Neural cell (in vitro differentiated cells): ENCODE measurements around the gene HOGA1. TPM values are rescaled to one million over a fixed set of nuclear protein-coding genes. Genes with fewer than 3 reads are reported as not detected.

Experiments
- H2AFZ ChIP-seq: fragments of 200-600, 300-800 bp; sonication (generic), shearing (Covaris generic); 2 replicates; pipeline ENCODE4 v1.6.0; 2014; ENCODE audit warnings: low read depth, mild to moderate bottlenecking, antibody characterized with exemption, low read length, moderate library complexity
- H3F3A ChIP-seq: fragments of 200-600 bp; shearing (Covaris generic); 2 replicates; pipeline ENCODE4 v1.6.1; 2016; ENCODE audit warnings: mild to moderate bottlenecking, moderate library complexity, mixed read lengths, antibody characterized with exemption, low read length; ENCODE audit not compliant: insufficient read depth, poor library complexity, severe bottlenecking
- H3K27ac ChIP-seq: fragments of 200-600, 300-800 bp; sonication (generic), shearing (Covaris generic); 2 replicates; pipeline ENCODE4 v1.5.1; 2014; ENCODE audit warnings: mild to moderate bottlenecking, low read length, moderate library complexity
- H3K27me3 ChIP-seq: fragments of 300-800, 200-600 bp; sonication (generic), shearing (Covaris generic); 2 replicates; pipeline ENCODE4 v1.6.0; 2014; ENCODE audit warnings: mild to moderate bottlenecking, low read depth, low read length, moderate library complexity; ENCODE audit not compliant: insufficient read depth
- H3K36me3 ChIP-seq: fragments of 300-800, 200-600 bp; sonication (generic), shearing (Covaris generic); 2 replicates; pipeline ENCODE4 v1.5.1; 2014; ENCODE audit warnings: mild to moderate bottlenecking, antibody characterized with exemption, low read length, moderate library complexity; ENCODE audit not compliant: insufficient read depth
- H3K4me2 ChIP-seq: fragments of 300-800, 200-600 bp; sonication (generic), shearing (Covaris generic); 2 replicates; pipeline ENCODE4 v1.6.0; 2014; ENCODE audit warnings: mild to moderate bottlenecking, low read length
- H3K4me3 ChIP-seq: fragments of 300-800, 200-600 bp; sonication (generic), shearing (Covaris generic); 2 replicates; pipeline ENCODE4 v1.5.1; 2014; ENCODE audit warnings: mild to moderate bottlenecking, low read length, moderate library complexity
- H3K79me2 ChIP-seq: fragments of 200-600 bp; shearing (Covaris generic); replicated peaks from 2 replicates; pipeline ENCODE4 v1.6.0; 2014; ENCODE audit warnings: mild to moderate bottlenecking, low read length, moderate library complexity; ENCODE audit not compliant: insufficient read depth
- H3K9ac ChIP-seq: fragments of 300-800, 200-600 bp; sonication (generic), shearing (Covaris generic); 2 replicates; pipeline ENCODE4 v1.6.1; 2016; ENCODE audit warnings: mild to moderate bottlenecking, low read length, mixed read lengths
- H3K9me2 ChIP-seq: fragments of 200-600 bp; shearing (Covaris generic); 2 replicates; pipeline ENCODE4 v1.6.1; 2016; ENCODE audit warnings: mild to moderate bottlenecking, low read length, mixed read lengths; ENCODE audit not compliant: insufficient read depth
- H3K9me3 ChIP-seq: fragments of 200-600, 300-800 bp; sonication (generic), shearing (Covaris generic); 2 replicates; pipeline ENCODE4 v1.6.1; 2016; ENCODE audit warnings: mild to moderate bottlenecking, mixed run types, low read length, moderate library complexity, mixed read lengths
- H4K20me1 ChIP-seq: fragments of 200-600 bp; shearing (Covaris generic); 2 replicates; pipeline ENCODE4 v1.6.1; 2016; ENCODE audit warnings: mild to moderate bottlenecking, mixed run types; ENCODE audit not compliant: insufficient read depth
- EP300 ChIP-seq: fragments of 450-650 bp; conservative IDR thresholded peaks from 2 replicates; pipeline ENCODE4 v1.6.1; 2014; ENCODE audit warnings: antibody characterized with exemption, mild to moderate bottlenecking, moderate library complexity; ENCODE audit not compliant: poor library complexity, severe bottlenecking
- EZH2 ChIP-seq: fragments of 200-600, 300-800 bp; shearing (Covaris generic), sonication (generic); IDR thresholded peaks from 2 replicates; pipeline ENCODE4 v1.6.1; 2014; ENCODE audit warnings: antibody characterized with exemption, low read length, borderline replicate concordance, mild to moderate bottlenecking; ENCODE audit not compliant: insufficient read depth, poor library complexity, severe bottlenecking
- MXI1 ChIP-seq: fragments of 450-650 bp; conservative IDR thresholded peaks from 2 replicates; pipeline ENCODE4 v1.6.1; 2014; ENCODE audit warnings: antibody characterized with exemption, mild to moderate bottlenecking; ENCODE audit not compliant: poor library complexity, severe bottlenecking
- POLR2AphosphoS5 ChIP-seq: IDR thresholded peaks from 2 replicates; pipeline ENCODE4 v1.6.1; 2012
- RAD21 ChIP-seq: fragments of 450-650 bp; conservative IDR thresholded peaks from 2 replicates; pipeline ENCODE4 v1.6.1; 2014; ENCODE audit warnings: antibody characterized with exemption, mild to moderate bottlenecking, moderate library complexity
- SMC3 ChIP-seq: fragments of 450-650 bp; conservative IDR thresholded peaks from 2 replicates; pipeline ENCODE4 v1.6.1; 2014; ENCODE audit warnings: antibody characterized with exemption, mild to moderate bottlenecking, moderate library complexity; ENCODE audit not compliant: poor library complexity
- TAF1 ChIP-seq: IDR thresholded peaks from 2 replicates; pipeline ENCODE4 v1.6.1; 2012; ENCODE audit warnings: low read depth
- polyA plus RNA-seq: library from polyadenylated mRNA; depleted of rRNA; stranded (reverse); fragments of >200 nt; gene quantifications from 2 replicates; pipeline ENCODE4 v1.2.3, GENCODE V29; 2014
- TF ChIP-seq, protein P1 (sequence below): IDR thresholded peaks from 2 replicates; pipeline ENCODE4 v1.6.1; 2012; ENCODE audit warnings: borderline replicate concordance
- TF ChIP-seq, protein P2 (sequence below): fragments of 450-650 bp; IDR thresholded peaks from 2 replicates; pipeline ENCODE4 v1.5.1; 2014; ENCODE audit warnings: antibody characterized with exemption, mild to moderate bottlenecking, moderate library complexity; ENCODE audit not compliant: poor library complexity, severe bottlenecking

The HOGA1 gene
- polyA plus RNA-seq, 1 donor from 2014 or later, result not detected

DNA sequence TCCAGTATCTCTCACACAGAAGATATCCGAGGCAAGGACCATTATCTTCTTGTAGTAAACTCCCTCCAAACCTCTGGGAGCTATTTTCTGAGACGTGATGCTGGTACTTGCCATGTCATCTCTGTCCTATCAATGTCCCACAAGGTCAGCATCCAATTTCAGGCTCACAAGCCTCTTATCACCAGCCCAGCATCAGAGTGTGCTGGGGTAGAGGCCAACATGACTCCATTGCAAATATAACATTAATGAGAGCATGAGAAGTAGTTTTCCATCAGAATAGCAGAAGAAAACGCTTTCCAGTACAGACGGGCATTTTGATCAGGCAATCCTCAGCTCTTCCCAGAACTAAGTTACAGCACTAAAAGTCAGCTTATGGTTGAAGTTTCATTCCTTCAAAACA is 43.5 kb downstream of the HOGA1 start:
- Histone ChIP-seq H3K9me3 (no peaks in the 10 kb centered on the region), H3K79me2 (peaks cover 29% of the 10 kb centered on the region), H3K9ac (no peak overlapping the region), H3K36me3 (no peaks in the 10 kb centered on the region), H4K20me1 (no peaks in the 10 kb centered on the region), H3K4me2 (no peak overlapping the region), H3K4me3 (no peak overlapping the region), H2AFZ (no peak overlapping the region), H3K27ac (no peak overlapping the region), H3K27me3 (no peaks in the 10 kb centered on the region), H3F3A (no peaks in the 10 kb centered on the region), H3K9me2 (no peaks in the 10 kb centered on the region)
- no peak for TF ChIP-seq MXI1
- TF ChIP-seq, protein P1, sequence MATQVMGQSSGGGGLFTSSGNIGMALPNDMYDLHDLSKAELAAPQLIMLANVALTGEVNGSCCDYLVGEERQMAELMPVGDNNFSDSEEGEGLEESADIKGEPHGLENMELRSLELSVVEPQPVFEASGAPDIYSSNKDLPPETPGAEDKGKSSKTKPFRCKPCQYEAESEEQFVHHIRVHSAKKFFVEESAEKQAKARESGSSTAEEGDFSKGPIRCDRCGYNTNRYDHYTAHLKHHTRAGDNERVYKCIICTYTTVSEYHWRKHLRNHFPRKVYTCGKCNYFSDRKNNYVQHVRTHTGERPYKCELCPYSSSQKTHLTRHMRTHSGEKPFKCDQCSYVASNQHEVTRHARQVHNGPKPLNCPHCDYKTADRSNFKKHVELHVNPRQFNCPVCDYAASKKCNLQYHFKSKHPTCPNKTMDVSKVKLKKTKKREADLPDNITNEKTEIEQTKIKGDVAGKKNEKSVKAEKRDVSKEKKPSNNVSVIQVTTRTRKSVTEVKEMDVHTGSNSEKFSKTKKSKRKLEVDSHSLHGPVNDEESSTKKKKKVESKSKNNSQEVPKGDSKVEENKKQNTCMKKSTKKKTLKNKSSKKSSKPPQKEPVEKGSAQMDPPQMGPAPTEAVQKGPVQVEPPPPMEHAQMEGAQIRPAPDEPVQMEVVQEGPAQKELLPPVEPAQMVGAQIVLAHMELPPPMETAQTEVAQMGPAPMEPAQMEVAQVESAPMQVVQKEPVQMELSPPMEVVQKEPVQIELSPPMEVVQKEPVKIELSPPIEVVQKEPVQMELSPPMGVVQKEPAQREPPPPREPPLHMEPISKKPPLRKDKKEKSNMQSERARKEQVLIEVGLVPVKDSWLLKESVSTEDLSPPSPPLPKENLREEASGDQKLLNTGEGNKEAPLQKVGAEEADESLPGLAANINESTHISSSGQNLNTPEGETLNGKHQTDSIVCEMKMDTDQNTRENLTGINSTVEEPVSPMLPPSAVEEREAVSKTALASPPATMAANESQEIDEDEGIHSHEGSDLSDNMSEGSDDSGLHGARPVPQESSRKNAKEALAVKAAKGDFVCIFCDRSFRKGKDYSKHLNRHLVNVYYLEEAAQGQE, result no peak
- no peak for TF ChIP-seq EZH2
- no peak for TF ChIP-seq RAD21
- TF ChIP-seq, protein P2, sequence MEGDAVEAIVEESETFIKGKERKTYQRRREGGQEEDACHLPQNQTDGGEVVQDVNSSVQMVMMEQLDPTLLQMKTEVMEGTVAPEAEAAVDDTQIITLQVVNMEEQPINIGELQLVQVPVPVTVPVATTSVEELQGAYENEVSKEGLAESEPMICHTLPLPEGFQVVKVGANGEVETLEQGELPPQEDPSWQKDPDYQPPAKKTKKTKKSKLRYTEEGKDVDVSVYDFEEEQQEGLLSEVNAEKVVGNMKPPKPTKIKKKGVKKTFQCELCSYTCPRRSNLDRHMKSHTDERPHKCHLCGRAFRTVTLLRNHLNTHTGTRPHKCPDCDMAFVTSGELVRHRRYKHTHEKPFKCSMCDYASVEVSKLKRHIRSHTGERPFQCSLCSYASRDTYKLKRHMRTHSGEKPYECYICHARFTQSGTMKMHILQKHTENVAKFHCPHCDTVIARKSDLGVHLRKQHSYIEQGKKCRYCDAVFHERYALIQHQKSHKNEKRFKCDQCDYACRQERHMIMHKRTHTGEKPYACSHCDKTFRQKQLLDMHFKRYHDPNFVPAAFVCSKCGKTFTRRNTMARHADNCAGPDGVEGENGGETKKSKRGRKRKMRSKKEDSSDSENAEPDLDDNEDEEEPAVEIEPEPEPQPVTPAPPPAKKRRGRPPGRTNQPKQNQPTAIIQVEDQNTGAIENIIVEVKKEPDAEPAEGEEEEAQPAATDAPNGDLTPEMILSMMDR, result no peak
- no peak for TF ChIP-seq TAF1
- TF ChIP-seq EP300, result no peak
- no peak for TF ChIP-seq SMC3
- TF ChIP-seq POLR2AphosphoS5, result no peak

DNA sequence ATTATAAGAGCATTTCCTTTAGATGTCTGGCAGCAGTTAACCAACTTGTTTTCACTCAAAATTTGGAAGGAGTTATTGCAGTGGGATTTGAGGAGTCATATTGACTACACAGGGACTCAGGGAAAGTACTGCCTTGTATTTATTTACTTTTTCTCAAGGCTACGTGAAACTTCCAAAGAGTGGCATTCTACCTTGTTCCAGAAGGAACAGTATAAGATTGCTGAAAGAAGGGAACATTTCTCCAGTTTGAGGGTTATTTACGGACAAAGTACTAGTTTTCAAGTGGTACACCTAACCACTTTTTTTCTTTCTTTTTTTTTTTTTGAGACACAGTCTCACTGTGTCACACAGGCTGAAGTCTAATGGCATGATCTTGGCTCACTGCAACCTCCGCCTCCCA is 44.0 kb downstream of the HOGA1 start:
- Histone ChIP-seq H3K9me3 (no peaks in the 10 kb centered on the region), H3K27me3 (no peaks in the 10 kb centered on the region), H3K9me2 (no peaks in the 10 kb centered on the region), H4K20me1 (no peaks in the 10 kb centered on the region), H3K36me3 (no peaks in the 10 kb centered on the region), H3K27ac (no peak overlapping the region), H3K9ac (no peak overlapping the region), H3F3A (no peaks in the 10 kb centered on the region), H3K79me2 (peaks cover 29% of the 10 kb centered on the region), H3K4me2 (no peak overlapping the region), H3K4me3 (no peak overlapping the region), H2AFZ (no peak overlapping the region)
- TF ChIP-seq TAF1 (no peak), RAD21 (no peak), POLR2AphosphoS5 (no peak), MXI1 (no peak), EP300 (no peak), SMC3 (no peak), EZH2 (no peak)
- TF ChIP-seq, protein P1, result no peak
- TF ChIP-seq, protein P2, result no peak
